MM.1S (cell line): ENCODE data around the gene PCDHB16.
"Not testable (repeated sequence)": the region's sequence is repeated elsewhere in the genome, so short reads cannot be mapped to it uniquely, and the experiment has no call there.

Source experiments
- EZH2 ChIP-seq: fragments of 300-600 bp; sonication (generic); optimal IDR thresholded peaks from 2 replicates; pipeline ENCODE3; 2017; ENCODE audit warnings: low read depth, mild to moderate bottlenecking, antibody characterized with exemption, low read length, mixed read lengths
- EZH2phosphoT487 ChIP-seq: fragments of 300-600 bp; sonication (generic); IDR thresholded peaks from 2 replicates; pipeline ENCODE4 v1.6.1; 2018; ENCODE audit warnings: antibody characterized with exemption, low read length
- TF ChIP-seq, protein P1 (sequence below): fragments of 300-600 bp; sonication (generic); IDR thresholded peaks from 2 replicates; pipeline ENCODE4 v1.5.1; 2016; ENCODE audit warnings: antibody characterized with exemption, low read length, mixed read lengths

DNA sequence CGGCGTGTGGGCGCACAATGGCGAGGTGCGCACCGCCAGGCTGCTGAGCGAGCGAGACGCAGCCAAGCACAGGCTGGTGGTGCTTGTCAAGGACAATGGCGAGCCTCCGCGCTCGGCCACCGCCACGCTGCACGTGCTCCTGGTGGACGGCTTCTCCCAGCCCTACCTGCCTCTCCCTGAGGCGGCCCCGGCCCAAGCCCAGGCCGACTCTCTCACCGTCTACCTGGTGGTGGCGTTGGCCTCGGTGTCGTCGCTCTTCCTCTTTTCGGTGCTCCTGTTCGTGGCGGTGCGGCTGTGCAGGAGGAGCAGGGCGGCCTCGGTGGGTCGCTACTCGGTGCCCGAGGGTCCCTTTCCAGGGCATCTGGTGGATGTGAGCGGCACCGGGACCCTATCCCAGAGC, 30.1 kb upstream of the PCDHB16 start:
- TF ChIP-seq EZH2, EZH2phosphoT487: not testable (repeated sequence)
- TF ChIP-seq, protein P1, sequence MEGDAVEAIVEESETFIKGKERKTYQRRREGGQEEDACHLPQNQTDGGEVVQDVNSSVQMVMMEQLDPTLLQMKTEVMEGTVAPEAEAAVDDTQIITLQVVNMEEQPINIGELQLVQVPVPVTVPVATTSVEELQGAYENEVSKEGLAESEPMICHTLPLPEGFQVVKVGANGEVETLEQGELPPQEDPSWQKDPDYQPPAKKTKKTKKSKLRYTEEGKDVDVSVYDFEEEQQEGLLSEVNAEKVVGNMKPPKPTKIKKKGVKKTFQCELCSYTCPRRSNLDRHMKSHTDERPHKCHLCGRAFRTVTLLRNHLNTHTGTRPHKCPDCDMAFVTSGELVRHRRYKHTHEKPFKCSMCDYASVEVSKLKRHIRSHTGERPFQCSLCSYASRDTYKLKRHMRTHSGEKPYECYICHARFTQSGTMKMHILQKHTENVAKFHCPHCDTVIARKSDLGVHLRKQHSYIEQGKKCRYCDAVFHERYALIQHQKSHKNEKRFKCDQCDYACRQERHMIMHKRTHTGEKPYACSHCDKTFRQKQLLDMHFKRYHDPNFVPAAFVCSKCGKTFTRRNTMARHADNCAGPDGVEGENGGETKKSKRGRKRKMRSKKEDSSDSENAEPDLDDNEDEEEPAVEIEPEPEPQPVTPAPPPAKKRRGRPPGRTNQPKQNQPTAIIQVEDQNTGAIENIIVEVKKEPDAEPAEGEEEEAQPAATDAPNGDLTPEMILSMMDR: not testable (repeated sequence)
